ENCODE data around the gene KRTAP10-4.

DNA sequence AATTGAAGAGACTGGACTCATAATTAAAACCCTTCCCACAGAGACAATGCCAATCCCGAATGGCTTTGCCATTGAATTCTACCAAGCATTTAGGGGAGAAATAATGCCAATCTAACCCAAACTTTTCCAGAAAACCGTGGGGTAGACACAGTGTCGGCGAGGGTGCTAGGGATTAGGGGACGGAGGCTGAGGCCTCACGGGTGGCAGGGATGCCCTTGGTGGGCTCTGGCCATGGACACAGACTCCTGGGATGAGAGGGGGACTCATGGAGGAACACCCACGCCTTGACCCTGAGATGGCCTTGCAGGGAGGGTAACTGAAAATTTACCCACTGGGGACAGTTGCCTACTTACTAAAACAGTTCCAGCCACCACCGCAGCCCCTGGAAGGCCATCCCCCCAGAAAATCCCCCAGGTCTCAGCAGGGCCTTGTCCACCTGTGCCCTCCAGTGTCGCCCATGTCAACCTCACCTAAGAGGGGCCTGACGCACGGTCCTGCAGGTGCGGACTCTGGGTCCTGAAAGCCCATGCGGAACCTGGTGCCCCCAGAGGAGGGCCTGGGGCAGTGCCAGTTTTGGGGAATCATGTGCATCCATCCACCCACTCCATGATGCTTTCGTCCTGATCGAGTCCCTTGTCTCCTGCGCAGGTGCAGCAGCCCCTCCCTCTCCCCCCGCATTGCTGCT lies 5.0 kb downstream of the KRTAP10-4 start:
- TF ChIP-seq POLR2A (IDR thresholded peaks at IDR 0.05) (no peak), POLR2AphosphoS5 (IDR thresholded peaks at IDR 0.05) (no peak)
- TF ChIP-seq, protein P1, sequence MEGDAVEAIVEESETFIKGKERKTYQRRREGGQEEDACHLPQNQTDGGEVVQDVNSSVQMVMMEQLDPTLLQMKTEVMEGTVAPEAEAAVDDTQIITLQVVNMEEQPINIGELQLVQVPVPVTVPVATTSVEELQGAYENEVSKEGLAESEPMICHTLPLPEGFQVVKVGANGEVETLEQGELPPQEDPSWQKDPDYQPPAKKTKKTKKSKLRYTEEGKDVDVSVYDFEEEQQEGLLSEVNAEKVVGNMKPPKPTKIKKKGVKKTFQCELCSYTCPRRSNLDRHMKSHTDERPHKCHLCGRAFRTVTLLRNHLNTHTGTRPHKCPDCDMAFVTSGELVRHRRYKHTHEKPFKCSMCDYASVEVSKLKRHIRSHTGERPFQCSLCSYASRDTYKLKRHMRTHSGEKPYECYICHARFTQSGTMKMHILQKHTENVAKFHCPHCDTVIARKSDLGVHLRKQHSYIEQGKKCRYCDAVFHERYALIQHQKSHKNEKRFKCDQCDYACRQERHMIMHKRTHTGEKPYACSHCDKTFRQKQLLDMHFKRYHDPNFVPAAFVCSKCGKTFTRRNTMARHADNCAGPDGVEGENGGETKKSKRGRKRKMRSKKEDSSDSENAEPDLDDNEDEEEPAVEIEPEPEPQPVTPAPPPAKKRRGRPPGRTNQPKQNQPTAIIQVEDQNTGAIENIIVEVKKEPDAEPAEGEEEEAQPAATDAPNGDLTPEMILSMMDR (IDR thresholded peaks at IDR 0.05): no peak

All from transverse colon (tissue), 4 donors.